ENCODE data around the gene ABCB4.

- TF ChIP-seq CTCF (IDR thresholded peaks at IDR 0.05) = no peak
- TF ChIP-seq POLR2A (IDR thresholded peaks at IDR 0.05) = no peak
Observed at GRCh38 chr7:87445897-87446296, 29.6 kb downstream of the ABCB4 start.
